Neural crest cell (in vitro differentiated cells): ENCODE measurements around the gene TAX1BP1. TPM values are rescaled to one million over a fixed set of nuclear protein-coding genes. Genes with fewer than 3 reads are reported as not detected.
A peak's percentile ranks its signal among the peaks of the same experiment; 100 is the strongest.

Source experiments
- DNase-seq: peaks from one replicate; pipeline ENCODE4 v3.0.0; 2021; ENCODE audit warnings: low read depth, mixed read lengths, low spot score
- H3K27ac Mint-ChIP-seq: one replicate; pipeline ENCODE4 v1.8.0; 2021; ENCODE audit warnings: mild to moderate bottlenecking, mixed read lengths; ENCODE audit not compliant: unreplicated experiment
- H3K27me3 Mint-ChIP-seq: 2 replicates; pipeline ENCODE4 v1.8.0; 2021; ENCODE audit warnings: low read depth, mild to moderate bottlenecking, mixed read lengths
- H3K36me3 Mint-ChIP-seq: 2 replicates; pipeline ENCODE4 v1.8.0; 2021; ENCODE audit warnings: low read depth, mild to moderate bottlenecking, mixed read lengths
- H3K4me1 Mint-ChIP-seq: 2 replicates; pipeline ENCODE4 v1.8.0; 2021; ENCODE audit warnings: mixed read lengths
- H3K4me3 Mint-ChIP-seq: one replicate; pipeline ENCODE4 v1.8.0; 2021; ENCODE audit warnings: mild to moderate bottlenecking, mixed read lengths
- H3K9me3 Mint-ChIP-seq: 2 replicates; pipeline ENCODE4 v1.8.0; 2021; ENCODE audit warnings: mixed read lengths
- CTCF ChIP-seq: fragments of 200-600 bp; sonication (generic); conservative IDR thresholded peaks from 2 replicates; pipeline ENCODE4 v1.5.0; 2021; ENCODE audit warnings: antibody characterized with exemption, mild to moderate bottlenecking
- total RNA-seq: library from RNA; stranded (reverse); gene quantifications from 2 replicates; pipeline ENCODE4 v1.2.1, GENCODE V29; 2021

Gene TAX1BP1
- total RNA-seq, 1 donor from 2014 or later = 47.1 TPM

- Mint-ChIP-seq H3K9me3 (no peaks in the 10 kb centered on the region), H3K36me3 (no peaks in the 10 kb centered on the region), H3K27ac (no peak overlapping the region), H3K27me3 (no peaks in the 10 kb centered on the region), H3K4me1 (no peaks in the 10 kb centered on the region), H3K4me3 (no peak overlapping the region)
- DNase-seq = no peak
- TF ChIP-seq CTCF = no peak
Measured at GRCh38 chr7:27781188-27781587, 41.2 kb downstream of the TAX1BP1 start.

- DNase-seq = no peak
- no peaks in the 10 kb centered on the region for H3K4me1 Mint-ChIP-seq
- H3K27me3 Mint-ChIP-seq = no peaks in the 10 kb centered on the region
- TF ChIP-seq CTCF = no peak
- H3K36me3 Mint-ChIP-seq = no peaks in the 10 kb centered on the region
- no peak overlapping the region for H3K27ac Mint-ChIP-seq
- no peaks in the 10 kb centered on the region for H3K9me3 Mint-ChIP-seq
- H3K4me3 Mint-ChIP-seq = no peak overlapping the region
Measured at GRCh38 chr7:27782849-27783248, 42.9 kb downstream of the TAX1BP1 start.

GRCh38 chr7:27784399-27785053, 44.6 kb downstream of the TAX1BP1 start:
- Mint-ChIP-seq H3K4me1 (no peaks in the 10 kb centered on the region), H3K27ac (no peak overlapping the region), H3K4me3 (no peak overlapping the region), H3K9me3 (no peaks in the 10 kb centered on the region), H3K27me3 (no peaks in the 10 kb centered on the region), H3K36me3 (no peaks in the 10 kb centered on the region)
- peak; percentile 14 for DNase-seq
- TF ChIP-seq CTCF = peak; percentile 76

GRCh38 chr7:27788437-27788836, 48.5 kb downstream of the TAX1BP1 start:
- Mint-ChIP-seq H3K36me3 (no peaks in the 10 kb centered on the region), H3K4me1 (no peaks in the 10 kb centered on the region), H3K4me3 (no peak overlapping the region), H3K9me3 (no peaks in the 10 kb centered on the region), H3K27me3 (no peaks in the 10 kb centered on the region), H3K27ac (no peak overlapping the region)
- DNase-seq = no peak
- no peak for TF ChIP-seq CTCF

GRCh38 chr7:27793780-27794179, 53.8 kb downstream of the TAX1BP1 start:
- no peak for TF ChIP-seq CTCF
- peaks cover 8% of the 10 kb centered on the region for H3K36me3 Mint-ChIP-seq
- DNase-seq = no peak
- no peak overlapping the region for H3K27ac Mint-ChIP-seq
- H3K4me1 Mint-ChIP-seq = no peaks in the 10 kb centered on the region
- H3K4me3 Mint-ChIP-seq = no peak overlapping the region
- no peaks in the 10 kb centered on the region for H3K27me3 Mint-ChIP-seq
- no peaks in the 10 kb centered on the region for H3K9me3 Mint-ChIP-seq
